Measurements from ENCODE around the gene SLC5A11. TPM values are rescaled to one million over a fixed set of nuclear protein-coding genes. Genes with fewer than 3 reads are reported as not detected.

Gene SLC5A11
- total RNA-seq, 1 donor from 2014 or later, result 0.63 TPM

- H3K27me3 Mint-ChIP-seq, result peaks cover 7% of the 10 kb centered on the region
- H3K4me3 Mint-ChIP-seq, result no peak overlapping the region
- no peak for DNase-seq (ENCODE audit: extremely low spot score, unreplicated experiment)
- no peaks in the 10 kb centered on the region for H3K9me3 Mint-ChIP-seq
- H3K27ac Mint-ChIP-seq, result no peak overlapping the region
- no peak for TF ChIP-seq CTCF (conservative IDR thresholded peaks at IDR 0.05)
- no peaks in the 10 kb centered on the region for H3K4me1 Mint-ChIP-seq (ENCODE audit: unreplicated experiment)
- H3K36me3 Mint-ChIP-seq, result no peaks in the 10 kb centered on the region
Observed at GRCh38 chr16:24871891-24872290, 26.1 kb downstream of the SLC5A11 start.

DNA sequence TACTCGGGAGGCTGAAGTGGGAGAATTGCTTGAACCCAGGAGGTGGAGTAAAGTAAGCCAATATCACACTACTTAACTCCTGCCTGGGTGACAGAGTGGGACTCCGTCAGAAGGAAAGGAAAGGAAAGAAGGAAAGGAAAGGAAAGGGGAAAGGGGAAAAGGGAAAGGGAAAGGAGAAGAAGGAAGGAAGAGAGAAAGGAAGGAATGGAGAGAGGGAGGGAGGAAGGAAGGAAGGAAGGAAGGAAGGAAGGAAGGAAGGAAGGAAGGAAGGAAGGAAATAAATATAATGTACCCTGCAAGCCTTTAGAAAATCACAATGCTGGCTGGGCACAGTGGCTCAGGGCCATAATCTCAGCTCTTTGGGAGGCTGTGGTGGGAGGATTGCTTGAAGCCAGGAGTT is 27.3 kb downstream of the SLC5A11 start:
- Mint-ChIP-seq H3K36me3 (no peaks in the 10 kb centered on the region), H3K4me3 (no peak overlapping the region), H3K27ac (no peak overlapping the region), H3K4me1 (ENCODE audit: unreplicated experiment) (no peaks in the 10 kb centered on the region), H3K9me3 (no peaks in the 10 kb centered on the region), H3K27me3 (peaks cover 7% of the 10 kb centered on the region)
- no peak for DNase-seq (ENCODE audit: extremely low spot score, unreplicated experiment)
- TF ChIP-seq CTCF (conservative IDR thresholded peaks at IDR 0.05), result no peak

- no peak for DNase-seq (ENCODE audit: extremely low spot score, unreplicated experiment)
- peaks cover 7% of the 10 kb centered on the region for H3K27me3 Mint-ChIP-seq
- H3K9me3 Mint-ChIP-seq, result no peaks in the 10 kb centered on the region
- H3K36me3 Mint-ChIP-seq, result no peaks in the 10 kb centered on the region
- no peak overlapping the region for H3K4me3 Mint-ChIP-seq
- no peak overlapping the region for H3K27ac Mint-ChIP-seq
- no peak for TF ChIP-seq CTCF (conservative IDR thresholded peaks at IDR 0.05)
- no peaks in the 10 kb centered on the region for H3K4me1 Mint-ChIP-seq (ENCODE audit: unreplicated experiment)
Observed at GRCh38 chr16:24875466-24875865, 29.7 kb downstream of the SLC5A11 start.

DNA sequence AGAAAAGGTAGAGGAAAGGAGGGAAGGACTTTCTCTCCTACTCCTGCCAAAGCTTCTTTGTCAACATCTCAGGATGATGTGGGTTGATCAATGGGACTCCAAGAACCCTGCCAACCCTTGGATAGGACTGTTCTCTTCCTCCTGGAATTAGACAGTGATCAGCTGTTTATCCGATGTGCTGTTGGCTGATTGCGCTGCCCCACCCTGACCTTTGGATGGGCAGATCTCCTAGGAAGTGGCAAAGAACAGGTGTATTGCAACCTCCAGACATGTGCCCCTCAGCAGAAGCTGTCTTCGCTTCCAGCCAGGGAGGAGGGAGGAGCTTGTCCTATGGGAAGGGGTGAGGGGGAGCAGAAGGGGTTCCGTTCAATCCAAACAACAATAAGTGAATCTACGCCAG is 30.5 kb downstream of the SLC5A11 start:
- H3K36me3 Mint-ChIP-seq, result no peaks in the 10 kb centered on the region

GRCh38 chr16:24879684-24880083 is 33.9 kb downstream of the SLC5A11 start:
- TF ChIP-seq CTCF (conservative IDR thresholded peaks at IDR 0.05), result no peak
- H3K4me1 Mint-ChIP-seq (ENCODE audit: unreplicated experiment), result no peaks in the 10 kb centered on the region
- DNase-seq (ENCODE audit: extremely low spot score, unreplicated experiment), result no peak
- no peaks in the 10 kb centered on the region for H3K9me3 Mint-ChIP-seq
- peaks cover 10% of the 10 kb centered on the region for H3K27me3 Mint-ChIP-seq
- no peaks in the 10 kb centered on the region for H3K36me3 Mint-ChIP-seq
- no peak overlapping the region for H3K27ac Mint-ChIP-seq
- H3K4me3 Mint-ChIP-seq, result no peak overlapping the region

More for the DNA sequence above, 30.5 kb downstream of the SLC5A11 start:
- Mint-ChIP-seq H3K9me3 (no peaks in the 10 kb centered on the region), H3K27me3 (peaks cover 7% of the 10 kb centered on the region), H3K4me1 (ENCODE audit: unreplicated experiment) (no peaks in the 10 kb centered on the region), H3K27ac (no peak overlapping the region), H3K4me3 (no peak overlapping the region)
- DNase-seq (ENCODE audit: extremely low spot score, unreplicated experiment), result no peak
- no peak for TF ChIP-seq CTCF (conservative IDR thresholded peaks at IDR 0.05)

DNA sequence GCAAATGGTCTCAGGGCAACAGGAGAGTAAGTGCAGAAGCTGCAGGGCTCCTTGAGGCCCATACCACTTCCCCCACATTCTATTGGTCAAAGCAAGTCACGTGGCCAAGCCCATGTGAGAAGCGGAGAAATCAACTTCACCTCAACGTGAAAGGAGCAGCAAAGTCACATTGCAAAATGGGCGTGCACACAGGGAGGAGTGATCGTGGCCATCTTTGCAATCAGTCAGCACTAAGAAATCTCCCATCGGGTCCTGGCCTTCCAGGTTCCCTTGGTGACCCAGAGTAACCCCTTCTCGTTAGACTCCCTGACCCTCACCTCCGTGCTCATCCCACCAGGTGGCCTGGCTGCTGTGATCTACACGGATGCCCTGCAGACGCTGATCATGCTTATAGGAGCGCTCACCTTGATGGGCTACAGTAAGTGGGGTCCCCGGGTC is 38.0 kb downstream of the SLC5A11 start:
- H3K4me3 Mint-ChIP-seq, result no peak overlapping the region
- no peak overlapping the region for H3K27ac Mint-ChIP-seq
- H3K4me1 Mint-ChIP-seq (ENCODE audit: unreplicated experiment), result no peaks in the 10 kb centered on the region
- H3K36me3 Mint-ChIP-seq, result no peaks in the 10 kb centered on the region
- H3K27me3 Mint-ChIP-seq, result peaks cover 3% of the 10 kb centered on the region
- TF ChIP-seq CTCF (conservative IDR thresholded peaks at IDR 0.05), result no peak
- no peak for DNase-seq (ENCODE audit: extremely low spot score, unreplicated experiment)
- H3K9me3 Mint-ChIP-seq, result no peaks in the 10 kb centered on the region

Data from type B pancreatic cell (in vitro differentiated cells).